ENCODE measurements around the gene GADD45A. TPM values are rescaled to one million over a fixed set of nuclear protein-coding genes. Genes with fewer than 3 reads are reported as not detected.
"Not testable (repeated sequence)": the region's sequence is repeated elsewhere in the genome, so short reads cannot be mapped to it uniquely, and the experiment has no call there.

GADD45A gene
- total RNA-seq, 2 experiments from 2014 or later, result 20.4 to 20.7 TPM

DNA sequence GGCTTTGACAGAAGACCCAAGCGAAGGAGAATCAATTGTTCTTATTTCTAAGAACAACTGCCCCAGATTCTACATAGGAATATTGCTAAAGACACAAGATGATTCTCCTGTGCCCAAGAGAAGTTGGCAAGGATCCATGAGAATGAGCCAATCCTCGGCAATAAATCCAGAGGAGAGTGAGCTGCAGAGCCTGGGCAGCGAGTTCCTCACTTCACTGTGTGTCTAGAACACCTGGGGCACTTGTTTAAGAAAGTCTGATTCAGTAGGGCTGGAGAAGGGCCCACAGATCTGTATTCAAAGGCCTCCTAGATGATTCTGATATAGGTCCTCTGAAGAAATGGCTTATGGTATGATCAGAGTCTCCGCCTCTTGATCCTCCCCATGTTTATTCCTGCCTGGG, 31.8 kb downstream of the GADD45A start:
- H3K4me1 Mint-ChIP-seq, result no peaks in the 10 kb centered on the region
- H3K27ac Mint-ChIP-seq, result no peak overlapping the region
- H3K27me3 Mint-ChIP-seq, result peaks cover 3% of the 10 kb centered on the region
- H3K9me3 Mint-ChIP-seq, result no peaks in the 10 kb centered on the region
- H3K36me3 Mint-ChIP-seq, result no peaks in the 10 kb centered on the region
- DNase-seq, result no peak
- H3K4me3 Mint-ChIP-seq, result no peak overlapping the region

DNA sequence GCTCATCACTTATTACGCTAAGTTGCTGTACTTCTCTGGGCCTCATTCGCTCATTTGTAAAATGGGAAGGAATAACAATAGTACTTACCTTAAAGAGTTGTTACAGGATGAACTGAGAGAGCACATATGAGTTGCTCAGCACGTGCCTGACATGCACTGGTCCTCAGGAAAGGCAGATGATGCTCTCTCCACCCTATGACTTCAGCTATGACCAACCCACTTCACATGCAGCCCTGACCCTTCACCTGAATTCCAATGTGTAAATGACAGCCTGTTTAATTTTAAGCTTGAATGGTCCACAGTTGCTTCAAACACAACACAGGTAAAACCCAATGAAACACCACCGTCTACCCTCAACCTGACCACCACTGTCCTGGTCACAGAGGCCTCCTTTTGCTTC, 32.9 kb downstream of the GADD45A start:
- H3K9me3 Mint-ChIP-seq, result no peaks in the 10 kb centered on the region
- no peaks in the 10 kb centered on the region for H3K36me3 Mint-ChIP-seq
- H3K4me1 Mint-ChIP-seq, result no peaks in the 10 kb centered on the region
- H3K4me3 Mint-ChIP-seq, result no peak overlapping the region
- H3K27me3 Mint-ChIP-seq, result peaks cover 3% of the 10 kb centered on the region
- H3K27ac Mint-ChIP-seq, result no peak overlapping the region
- DNase-seq, result no peak

DNA sequence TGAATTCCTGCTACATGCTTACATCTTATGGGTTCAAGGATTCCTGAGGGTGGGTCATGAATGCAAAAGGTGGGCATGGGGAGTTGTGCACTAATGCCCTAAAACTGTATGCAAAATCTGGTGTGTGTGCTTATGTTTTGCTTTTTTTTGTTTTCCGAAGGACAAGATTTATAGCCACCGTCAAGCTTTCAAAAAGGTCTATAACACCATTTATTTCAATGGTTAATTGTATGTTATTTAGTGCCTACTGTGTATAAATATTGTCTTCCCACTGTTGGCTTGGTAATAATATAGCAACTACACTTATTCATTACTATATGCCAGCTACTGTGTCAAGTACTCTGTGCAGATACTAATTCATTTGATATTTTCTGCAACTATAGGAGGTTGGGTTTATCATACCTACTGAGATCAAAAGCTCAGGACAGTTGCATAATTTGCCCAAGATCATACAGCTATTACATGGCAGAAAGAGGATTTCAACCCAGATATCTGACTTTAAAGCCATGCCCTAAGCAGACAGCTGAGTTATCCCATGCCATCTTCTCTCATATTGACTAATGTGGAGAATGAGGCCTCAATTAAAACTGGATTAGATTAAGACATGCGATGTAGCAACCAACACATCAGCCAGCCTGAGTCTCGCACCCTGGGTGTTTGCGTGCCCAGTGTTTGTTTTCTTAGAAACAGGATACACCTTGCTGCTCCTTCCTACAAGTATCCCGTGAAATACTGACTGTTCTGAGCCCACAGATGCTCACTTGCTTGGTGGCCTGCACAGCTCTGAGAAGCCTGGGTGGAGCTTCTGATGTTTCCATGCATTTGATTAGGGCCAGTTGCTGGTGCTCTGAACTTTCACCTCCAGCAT, 34.6 kb downstream of the GADD45A start:
- peaks cover 3% of the 10 kb centered on the region for H3K27me3 Mint-ChIP-seq
- no peak overlapping the region for H3K4me3 Mint-ChIP-seq
- H3K4me1 Mint-ChIP-seq, result no peaks in the 10 kb centered on the region
- no peaks in the 10 kb centered on the region for H3K9me3 Mint-ChIP-seq
- no peak overlapping the region for H3K27ac Mint-ChIP-seq
- H3K36me3 Mint-ChIP-seq, result no peaks in the 10 kb centered on the region
- DNase-seq, result no peak

DNA sequence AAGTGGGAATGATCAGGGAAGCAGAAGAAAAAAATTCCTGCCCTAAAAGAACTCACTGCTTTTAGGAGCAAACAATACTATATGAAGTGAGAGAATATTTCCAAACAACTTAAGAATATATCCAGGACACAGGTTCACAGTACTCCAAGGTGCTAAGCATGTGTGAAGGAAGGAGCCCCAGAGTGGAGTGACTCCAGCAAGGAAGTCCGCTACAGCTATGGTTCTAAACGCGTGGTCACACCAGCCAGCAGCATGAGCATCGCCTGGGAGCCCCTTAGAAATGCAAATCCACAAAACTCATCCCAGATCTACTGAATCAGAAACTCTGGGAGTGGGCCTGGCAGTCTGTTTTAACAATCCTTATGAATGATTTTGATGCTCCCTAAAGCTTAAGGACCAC, 36.1 kb downstream of the GADD45A start:
- Mint-ChIP-seq H3K9me3 (no peaks in the 10 kb centered on the region), H3K4me1 (peaks cover 2% of the 10 kb centered on the region), H3K36me3 (no peaks in the 10 kb centered on the region), H3K27ac (no peak overlapping the region), H3K27me3 (peaks cover 3% of the 10 kb centered on the region), H3K4me3 (no peak overlapping the region)
- DNase-seq, result no peak

DNA sequence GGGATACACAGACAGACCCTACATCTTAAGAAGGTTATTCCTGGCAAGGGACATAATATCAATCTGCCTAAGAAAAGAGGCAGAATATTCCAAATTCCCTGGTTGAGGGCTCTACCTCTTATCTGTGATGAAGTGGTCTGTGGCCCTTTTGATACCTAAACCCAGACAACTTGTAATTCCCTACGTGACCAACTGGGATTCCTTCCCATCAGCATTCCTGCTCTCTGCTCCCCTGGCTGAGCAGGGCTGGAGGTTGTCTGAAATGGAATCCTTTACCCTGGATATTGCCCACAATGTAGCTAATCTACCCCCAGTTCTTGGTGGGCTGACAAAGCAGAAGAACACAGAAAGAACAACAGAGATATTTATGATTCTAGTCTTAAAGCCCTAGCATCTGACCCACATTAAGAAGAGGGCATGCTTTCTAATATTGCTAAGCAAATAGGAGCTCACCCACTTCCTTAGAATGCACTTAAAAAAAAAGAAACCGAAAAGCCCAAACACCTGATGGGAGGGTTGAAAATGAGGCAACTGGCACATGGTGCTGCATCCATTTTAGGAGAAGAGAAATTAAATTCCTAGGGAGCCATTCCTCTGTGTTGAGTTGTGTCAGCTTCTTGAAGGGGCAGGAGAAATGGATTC, 36.8 kb downstream of the GADD45A start:
- H3K27me3 Mint-ChIP-seq, result peaks cover 3% of the 10 kb centered on the region
- no peaks in the 10 kb centered on the region for H3K9me3 Mint-ChIP-seq
- H3K27ac Mint-ChIP-seq, result no peak overlapping the region
- H3K36me3 Mint-ChIP-seq, result no peaks in the 10 kb centered on the region
- peaks cover 4% of the 10 kb centered on the region for H3K4me1 Mint-ChIP-seq
- DNase-seq, result no peak
- H3K4me3 Mint-ChIP-seq, result no peak overlapping the region

DNA sequence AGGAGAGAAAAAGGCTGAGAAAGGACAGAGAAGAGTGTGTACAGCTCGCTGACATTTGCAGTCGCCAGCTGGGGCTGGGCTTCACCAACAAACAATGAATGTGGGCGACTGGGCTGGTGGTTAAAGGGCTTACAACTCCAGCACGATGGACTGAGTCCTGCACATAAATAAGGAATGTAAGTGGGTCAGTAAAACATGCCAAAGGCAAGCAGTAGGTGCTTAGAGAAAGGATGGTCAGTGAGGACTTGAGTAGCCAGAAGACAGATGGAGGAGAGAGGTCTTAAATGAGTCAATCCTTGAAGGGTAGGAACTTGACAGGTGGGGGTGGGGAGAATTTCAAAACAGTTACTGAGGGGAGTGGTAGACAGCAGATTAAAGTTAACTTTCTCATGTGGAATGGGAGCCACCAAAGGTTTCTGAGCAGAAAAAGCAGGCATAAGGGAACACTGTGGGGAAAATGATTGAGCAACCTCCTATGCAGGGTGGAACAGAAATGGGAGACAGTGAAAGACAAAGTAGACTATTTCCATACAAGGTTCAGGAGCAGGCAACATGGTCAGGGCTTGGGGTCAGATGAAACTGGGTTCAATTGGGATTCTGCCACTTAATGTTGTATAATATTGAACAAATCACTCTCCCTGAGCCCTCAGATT, 37.4 kb downstream of the GADD45A start:
- H3K36me3 Mint-ChIP-seq, result no peaks in the 10 kb centered on the region
- H3K27ac Mint-ChIP-seq, result no peak overlapping the region
- no peak overlapping the region for H3K4me3 Mint-ChIP-seq
- H3K9me3 Mint-ChIP-seq, result no peaks in the 10 kb centered on the region
- H3K4me1 Mint-ChIP-seq, result peaks cover 4% of the 10 kb centered on the region
- peaks cover 3% of the 10 kb centered on the region for H3K27me3 Mint-ChIP-seq
- DNase-seq, result no peak

DNA sequence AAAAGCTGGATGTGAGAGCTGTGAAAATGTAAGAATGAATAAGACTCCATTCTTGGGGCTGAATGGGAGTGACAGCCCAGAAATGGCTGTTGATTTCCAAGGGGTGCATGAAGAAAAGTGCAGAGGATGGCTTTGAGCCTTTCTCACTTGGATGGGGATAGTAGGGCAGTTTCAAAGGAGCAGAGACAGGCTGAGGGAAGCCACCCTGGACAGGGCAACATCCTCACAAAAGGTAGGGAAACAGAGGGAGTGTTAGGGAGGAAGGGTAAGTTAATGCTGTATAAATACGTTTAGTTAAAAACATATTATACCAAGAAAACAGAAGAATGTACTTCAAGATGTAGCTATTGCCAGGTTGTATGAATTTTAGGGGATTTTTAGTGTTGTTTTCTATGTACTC, 38.1 kb downstream of the GADD45A start:
- DNase-seq, result no peak
- Mint-ChIP-seq H3K36me3 (no peaks in the 10 kb centered on the region), H3K4me1 (peaks cover 4% of the 10 kb centered on the region), H3K4me3 (no peak overlapping the region), H3K27me3 (peaks cover 3% of the 10 kb centered on the region), H3K27ac (no peak overlapping the region), H3K9me3 (no peaks in the 10 kb centered on the region)

DNA sequence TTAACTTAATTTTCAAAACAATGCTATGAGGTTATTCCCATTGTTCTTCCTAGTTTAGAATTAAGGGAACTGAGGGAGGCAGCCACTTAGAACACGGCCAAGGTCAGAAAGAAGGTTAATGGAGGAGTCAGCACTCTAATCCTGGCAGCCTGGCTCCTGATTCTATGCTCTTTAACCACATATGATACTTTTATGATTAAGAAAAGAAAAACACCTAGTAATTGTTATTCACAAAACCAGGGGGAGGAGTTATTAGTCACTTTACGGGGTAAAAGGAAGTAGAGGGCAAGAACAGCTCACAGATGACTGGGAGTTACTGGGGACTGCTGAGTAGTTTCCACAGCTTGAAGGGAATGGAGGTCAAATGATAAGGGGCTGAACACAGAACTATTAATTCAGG, 38.6 kb downstream of the GADD45A start:
- no peaks in the 10 kb centered on the region for H3K36me3 Mint-ChIP-seq
- H3K27me3 Mint-ChIP-seq, result peaks cover 3% of the 10 kb centered on the region
- no peak overlapping the region for H3K27ac Mint-ChIP-seq
- H3K4me1 Mint-ChIP-seq, result peaks cover 4% of the 10 kb centered on the region
- no peaks in the 10 kb centered on the region for H3K9me3 Mint-ChIP-seq
- DNase-seq, result peak; percentile 19
- H3K4me3 Mint-ChIP-seq, result no peak overlapping the region

DNA sequence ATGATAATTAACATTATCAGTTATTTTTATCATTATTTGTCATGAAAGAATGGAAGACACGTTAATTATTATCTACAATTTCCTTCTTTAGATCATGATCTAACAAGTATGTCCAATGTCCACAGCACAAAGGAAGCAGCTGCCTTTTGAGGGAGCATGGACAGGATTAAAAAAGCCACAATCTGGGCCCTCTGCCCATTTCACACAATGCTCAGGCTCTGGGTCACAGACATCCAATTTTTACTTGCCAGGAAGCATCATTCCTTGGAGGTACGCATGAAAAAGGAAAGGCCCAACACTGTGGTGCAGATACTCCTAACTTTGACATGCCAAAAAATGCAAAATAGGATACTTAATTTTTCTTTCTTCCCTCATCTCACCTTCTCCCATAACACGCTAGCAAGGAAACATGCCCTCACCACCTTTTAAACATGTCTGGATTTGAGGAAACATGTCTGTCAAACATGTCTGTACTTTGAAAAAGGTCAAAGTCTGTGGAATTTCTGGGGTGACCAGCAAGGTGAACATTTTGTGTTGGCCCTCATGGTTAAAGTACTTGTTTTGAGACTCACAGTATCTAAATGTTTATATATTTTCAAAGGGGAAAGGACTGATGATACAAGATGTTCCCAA, 40.0 kb downstream of the GADD45A start:
- H3K27ac Mint-ChIP-seq, result no peak overlapping the region

DNA sequence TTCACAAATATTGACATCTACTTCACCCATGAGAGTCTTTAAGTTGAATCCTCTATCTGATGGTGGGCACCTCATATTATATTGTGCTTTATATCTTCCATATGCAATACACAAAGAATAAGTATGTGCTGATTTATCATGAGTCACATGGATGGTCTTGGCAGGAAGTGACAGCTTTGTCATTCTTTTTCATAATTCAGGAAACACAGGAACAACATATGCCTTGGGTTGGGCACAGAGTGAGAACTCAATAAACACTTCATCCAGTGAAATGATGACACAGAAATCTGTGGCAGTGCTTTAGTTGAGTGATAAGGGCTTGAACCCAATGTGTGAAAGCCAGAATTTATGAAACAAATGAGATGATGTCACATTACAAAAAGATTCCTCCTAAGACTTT, 41.2 kb downstream of the GADD45A start:
- Mint-ChIP-seq H3K9me3 (no peaks in the 10 kb centered on the region), H3K36me3 (no peaks in the 10 kb centered on the region), H3K4me3 (no peak overlapping the region), H3K4me1 (peaks cover 11% of the 10 kb centered on the region), H3K27ac (no peak overlapping the region), H3K27me3 (no peaks in the 10 kb centered on the region)
- DNase-seq, result no peak

More for the DNA sequence above, 40.0 kb downstream of the GADD45A start:
- no peak for DNase-seq
- Mint-ChIP-seq H3K36me3 (no peaks in the 10 kb centered on the region), H3K27me3 (peaks cover 3% of the 10 kb centered on the region), H3K4me3 (no peak overlapping the region), H3K4me1 (peaks cover 9% of the 10 kb centered on the region), H3K9me3 (no peaks in the 10 kb centered on the region)

DNA sequence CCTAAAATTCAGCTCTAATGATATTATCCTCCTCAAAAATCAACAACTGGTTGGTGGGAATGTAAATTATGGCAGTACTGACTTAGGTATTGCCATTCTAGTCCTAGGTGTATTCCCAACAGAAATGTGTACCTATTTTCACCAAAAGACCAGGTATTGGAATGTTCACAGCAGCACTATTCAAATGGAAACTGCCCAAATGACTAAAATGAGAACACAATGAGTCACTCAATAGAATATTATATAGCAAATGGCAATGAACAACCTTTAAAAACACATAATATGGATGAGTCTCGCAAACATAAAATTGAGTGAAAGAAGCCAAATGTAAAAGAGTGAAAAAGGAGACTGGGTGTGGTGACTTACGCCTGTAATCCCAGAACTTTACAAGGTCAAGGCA, 44.9 kb downstream of the GADD45A start:
- Mint-ChIP-seq H3K4me3 (no peak overlapping the region), H3K27me3 (no peaks in the 10 kb centered on the region), H3K36me3 (no peaks in the 10 kb centered on the region), H3K4me1 (peaks cover 14% of the 10 kb centered on the region), H3K9me3 (no peaks in the 10 kb centered on the region), H3K27ac (no peak overlapping the region)
- no peak for DNase-seq

DNA sequence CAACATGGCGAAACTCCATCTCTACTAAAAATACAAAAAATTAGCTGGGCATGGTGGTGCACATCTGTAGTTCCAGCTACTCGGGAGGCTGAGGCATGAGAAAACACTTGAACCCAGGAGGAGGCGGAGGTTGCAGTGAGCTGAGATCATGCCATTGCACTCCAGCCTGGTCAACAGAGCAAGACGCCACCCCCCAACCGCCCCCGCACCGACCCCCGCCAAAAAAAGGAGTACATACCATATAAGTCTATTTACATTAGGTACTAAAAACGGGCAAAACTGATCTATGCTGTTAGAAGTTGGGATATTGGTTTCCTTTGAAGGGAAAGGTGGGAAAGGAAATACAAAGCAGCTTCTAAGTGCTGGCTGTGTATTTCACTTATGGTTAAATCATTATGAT, 45.3 kb downstream of the GADD45A start:
- not testable (repeated sequence) for H3K36me3 Mint-ChIP-seq, H3K27ac Mint-ChIP-seq, H3K9me3 Mint-ChIP-seq, H3K27me3 Mint-ChIP-seq, H3K4me3 Mint-ChIP-seq, DNase-seq
- H3K4me1 Mint-ChIP-seq, result peaks cover 14% of the 10 kb centered on the region

DNA sequence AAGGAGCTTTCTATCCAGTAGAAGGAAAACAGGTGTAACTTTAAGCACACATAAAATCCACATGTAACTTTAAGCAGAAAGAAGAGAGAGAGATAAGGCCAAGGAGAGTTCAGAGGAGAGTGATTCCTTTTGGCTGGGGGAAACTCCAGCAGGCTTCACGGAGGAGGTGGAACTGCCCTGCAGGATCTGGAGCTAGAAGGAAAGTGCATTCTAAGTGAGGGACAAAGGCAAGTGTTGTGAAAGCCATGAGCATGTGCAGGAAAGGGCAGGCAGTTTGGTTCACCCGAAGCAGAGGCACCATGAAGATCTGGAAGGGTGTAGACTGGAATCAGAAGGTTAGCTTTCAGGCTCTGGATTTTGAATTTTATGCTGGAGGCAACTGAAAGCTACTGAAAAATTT, 46.3 kb downstream of the GADD45A start:
- Mint-ChIP-seq H3K4me1 (peaks cover 17% of the 10 kb centered on the region), H3K27ac (no peak overlapping the region)

DNA sequence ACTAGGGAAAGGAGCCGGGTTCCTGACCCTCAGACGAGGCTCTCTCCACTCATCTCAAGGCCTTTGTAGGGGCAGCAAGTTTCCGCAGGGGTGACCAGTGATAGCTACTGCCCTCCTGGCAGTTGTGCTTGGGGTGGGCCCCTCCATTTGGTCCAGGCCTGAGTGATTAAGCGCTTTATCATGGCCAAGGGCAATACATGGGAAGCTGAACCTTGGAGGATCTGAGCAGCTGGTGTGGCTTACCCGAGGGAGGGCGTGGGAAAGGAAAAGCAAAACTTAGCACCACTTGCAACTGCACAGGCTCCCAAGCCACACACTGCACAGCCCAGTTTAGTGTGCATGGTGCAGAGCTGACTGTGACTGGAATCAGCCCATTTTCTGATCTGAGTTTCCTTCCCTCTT, 47.8 kb downstream of the GADD45A start:
- no peaks in the 10 kb centered on the region for H3K9me3 Mint-ChIP-seq
- H3K4me3 Mint-ChIP-seq, result no peak overlapping the region
- H3K27me3 Mint-ChIP-seq, result no peaks in the 10 kb centered on the region
- no peak for DNase-seq
- H3K36me3 Mint-ChIP-seq, result no peaks in the 10 kb centered on the region
- H3K4me1 Mint-ChIP-seq, result peaks cover 24% of the 10 kb centered on the region
- H3K27ac Mint-ChIP-seq, result no peak overlapping the region

More for the DNA sequence above, 46.3 kb downstream of the GADD45A start:
- no peak for DNase-seq
- no peaks in the 10 kb centered on the region for H3K9me3 Mint-ChIP-seq
- H3K36me3 Mint-ChIP-seq, result no peaks in the 10 kb centered on the region
- H3K27me3 Mint-ChIP-seq, result no peaks in the 10 kb centered on the region
- H3K4me3 Mint-ChIP-seq, result no peak overlapping the region

DNA sequence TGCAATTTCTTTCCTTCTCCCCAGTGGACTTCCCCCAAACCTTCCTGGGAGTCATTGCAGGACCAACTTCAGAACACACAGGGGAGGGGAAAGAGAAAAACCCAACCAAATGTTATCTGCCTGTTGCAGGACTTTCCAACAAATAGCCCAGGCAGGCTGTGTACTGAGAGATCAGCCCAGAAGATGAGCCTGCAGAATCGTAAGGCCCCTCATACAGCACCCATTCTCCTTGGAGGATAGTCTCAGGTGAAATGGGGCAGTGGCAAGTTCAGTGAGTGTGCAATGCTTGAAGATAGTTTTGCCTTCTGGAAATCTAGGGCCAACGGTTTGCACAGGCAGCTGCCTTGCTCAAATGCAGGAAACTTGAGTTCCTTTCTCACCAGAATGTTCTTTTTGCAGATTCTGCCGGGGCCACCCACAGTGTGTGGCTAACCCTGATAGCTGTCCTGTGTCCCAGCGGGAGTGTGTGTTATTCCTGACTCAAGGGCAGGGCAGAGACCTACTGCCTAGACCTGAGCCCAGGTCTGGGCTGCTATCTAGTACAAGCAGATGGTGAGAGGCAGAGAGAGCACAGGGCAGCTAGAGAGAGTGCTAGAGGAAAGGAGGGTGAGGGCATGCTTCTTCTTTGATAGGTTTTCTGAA, 48.8 kb downstream of the GADD45A start:
- Mint-ChIP-seq H3K4me3 (no peak overlapping the region), H3K27me3 (no peaks in the 10 kb centered on the region), H3K9me3 (no peaks in the 10 kb centered on the region), H3K4me1 (peaks cover 24% of the 10 kb centered on the region), H3K27ac (no peak overlapping the region), H3K36me3 (no peaks in the 10 kb centered on the region)
- no peak for DNase-seq
